BE2C (cell line): ENCODE results near the gene SHOC2.

Source experiments
- DNase-seq: peaks from one replicate; pipeline ENCODE4 v3.0.0-alpha.2; 2020
- H3K27me3 ChIP-seq: fragments of 250-450 bp; sonication (Bioruptor Pico); 2 replicates; pipeline ENCODE4 v1.5.1; 2020; ENCODE audit warnings: mild to moderate bottlenecking
- H3K36me3 ChIP-seq: fragments of 250-450 bp; sonication (Bioruptor Pico); 2 replicates; pipeline ENCODE4 v1.5.1; 2020; ENCODE audit warnings: mild to moderate bottlenecking
- H3K4me1 ChIP-seq: fragments of 250-450 bp; sonication (Bioruptor Pico); 2 replicates; pipeline ENCODE4 v1.5.1; 2020
- H3K4me3 ChIP-seq: 2 replicates; pipeline ENCODE4 v1.5.1; 2011; ENCODE audit warnings: low read depth, low read length
- H3K9me3 ChIP-seq: fragments of 250-450 bp; sonication (Bioruptor Pico); 2 replicates; pipeline ENCODE4 v1.5.1; 2020
- TF ChIP-seq, protein P1 (sequence below): IDR thresholded peaks from 2 replicates; pipeline ENCODE4 v1.5.1; 2012; ENCODE audit warnings: mild to moderate bottlenecking, low read depth, low read length

SHOC2 gene

DNA sequence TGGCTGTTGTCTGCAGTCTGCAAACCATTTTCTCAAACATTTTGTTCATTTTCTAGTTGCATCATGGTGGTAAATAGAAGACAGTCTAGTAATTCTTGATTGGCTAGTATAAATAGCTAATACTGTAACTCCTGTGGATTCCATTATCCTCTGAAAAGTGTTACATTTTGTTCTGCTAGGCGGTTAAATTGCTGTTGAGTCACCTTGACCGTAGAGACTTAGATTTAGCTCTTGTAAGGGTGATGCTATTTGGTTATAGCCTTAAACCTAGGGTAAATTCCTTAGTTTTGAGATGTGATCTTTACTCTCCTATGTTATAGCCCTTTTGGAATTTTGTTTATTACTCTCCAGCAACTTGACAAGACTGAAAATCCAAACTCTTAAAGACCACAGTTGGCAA lies 58.8 kb downstream of the SHOC2 start:
- H3K27me3 ChIP-seq = no peaks in the 10 kb centered on the region
- TF ChIP-seq, protein P1, sequence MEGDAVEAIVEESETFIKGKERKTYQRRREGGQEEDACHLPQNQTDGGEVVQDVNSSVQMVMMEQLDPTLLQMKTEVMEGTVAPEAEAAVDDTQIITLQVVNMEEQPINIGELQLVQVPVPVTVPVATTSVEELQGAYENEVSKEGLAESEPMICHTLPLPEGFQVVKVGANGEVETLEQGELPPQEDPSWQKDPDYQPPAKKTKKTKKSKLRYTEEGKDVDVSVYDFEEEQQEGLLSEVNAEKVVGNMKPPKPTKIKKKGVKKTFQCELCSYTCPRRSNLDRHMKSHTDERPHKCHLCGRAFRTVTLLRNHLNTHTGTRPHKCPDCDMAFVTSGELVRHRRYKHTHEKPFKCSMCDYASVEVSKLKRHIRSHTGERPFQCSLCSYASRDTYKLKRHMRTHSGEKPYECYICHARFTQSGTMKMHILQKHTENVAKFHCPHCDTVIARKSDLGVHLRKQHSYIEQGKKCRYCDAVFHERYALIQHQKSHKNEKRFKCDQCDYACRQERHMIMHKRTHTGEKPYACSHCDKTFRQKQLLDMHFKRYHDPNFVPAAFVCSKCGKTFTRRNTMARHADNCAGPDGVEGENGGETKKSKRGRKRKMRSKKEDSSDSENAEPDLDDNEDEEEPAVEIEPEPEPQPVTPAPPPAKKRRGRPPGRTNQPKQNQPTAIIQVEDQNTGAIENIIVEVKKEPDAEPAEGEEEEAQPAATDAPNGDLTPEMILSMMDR = no peak
- DNase-seq = no peak
- no peaks in the 10 kb centered on the region for H3K9me3 ChIP-seq
- no peak overlapping the region for H3K4me3 ChIP-seq
- H3K4me1 ChIP-seq = no peaks in the 10 kb centered on the region
- H3K36me3 ChIP-seq = no peaks in the 10 kb centered on the region

DNA sequence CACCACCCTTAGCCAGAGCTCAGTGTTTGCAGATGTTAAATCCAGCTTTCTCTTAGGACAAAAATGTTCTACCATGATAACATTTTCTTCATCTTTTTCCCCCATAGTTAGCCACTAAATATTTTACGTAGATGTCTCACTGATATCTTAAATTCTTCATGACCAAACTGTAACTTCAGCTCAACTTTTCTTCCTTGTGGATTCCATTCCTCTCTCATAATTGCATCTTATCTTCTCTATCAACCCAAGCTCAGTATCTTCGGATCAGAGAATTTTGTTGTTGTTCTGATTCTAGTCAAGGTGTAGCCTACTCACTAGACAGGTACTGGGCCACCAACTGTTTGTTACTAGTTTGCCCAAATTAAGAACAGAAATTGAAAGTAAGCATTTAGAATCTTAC lies 60.2 kb downstream of the SHOC2 start:
- no peaks in the 10 kb centered on the region for H3K36me3 ChIP-seq
- H3K4me1 ChIP-seq = no peaks in the 10 kb centered on the region
- no peak for DNase-seq
- TF ChIP-seq, protein P1 = no peak
- H3K4me3 ChIP-seq = no peak overlapping the region
- H3K27me3 ChIP-seq = no peaks in the 10 kb centered on the region
- no peaks in the 10 kb centered on the region for H3K9me3 ChIP-seq

DNA sequence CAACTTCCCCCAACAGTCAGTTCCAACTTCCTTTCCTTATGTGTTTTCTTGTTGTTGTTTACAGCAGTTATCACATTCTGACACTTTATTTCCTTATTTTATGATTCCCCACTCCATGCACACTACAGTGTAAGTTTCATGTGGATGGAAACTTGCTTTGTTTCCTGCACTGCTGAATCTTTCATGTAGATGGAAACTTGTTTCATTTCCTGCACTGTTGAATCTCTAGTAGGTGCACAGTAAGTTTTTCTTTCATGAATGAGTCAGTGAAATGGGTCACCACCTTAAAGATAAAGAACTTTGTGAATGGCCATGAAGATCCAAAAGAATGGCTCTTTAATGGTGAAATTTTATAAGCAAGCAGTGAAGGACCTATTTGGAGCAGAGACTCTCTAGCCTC lies 61.4 kb downstream of the SHOC2 start:
- H3K9me3 ChIP-seq = no peaks in the 10 kb centered on the region
- no peak overlapping the region for H3K4me3 ChIP-seq
- DNase-seq = no peak
- no peaks in the 10 kb centered on the region for H3K27me3 ChIP-seq
- no peaks in the 10 kb centered on the region for H3K36me3 ChIP-seq
- H3K4me1 ChIP-seq = no peaks in the 10 kb centered on the region
- TF ChIP-seq, protein P1 = no peak

DNA sequence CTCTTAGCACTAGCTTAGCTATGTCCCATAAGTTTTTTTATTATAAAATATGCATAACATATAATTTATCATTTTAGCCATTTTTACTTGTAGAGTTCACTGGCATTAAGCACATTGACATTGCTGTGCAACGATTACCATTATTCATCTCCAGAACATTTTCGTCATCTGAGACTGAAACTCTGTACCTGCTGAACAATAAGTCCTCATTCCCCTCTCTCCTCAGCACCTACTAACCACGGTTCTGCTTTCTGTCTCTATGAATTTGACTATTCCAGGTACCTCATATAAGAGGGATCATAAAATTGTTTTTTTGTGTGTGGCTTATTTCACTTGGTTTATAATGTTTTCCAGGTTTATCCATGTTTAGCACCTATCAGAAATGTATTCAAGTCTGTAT lies 64.1 kb downstream of the SHOC2 start:
- no peak for DNase-seq
- H3K4me1 ChIP-seq = no peaks in the 10 kb centered on the region
- no peaks in the 10 kb centered on the region for H3K27me3 ChIP-seq
- TF ChIP-seq, protein P1 = no peak
- no peak overlapping the region for H3K4me3 ChIP-seq
- H3K36me3 ChIP-seq = no peaks in the 10 kb centered on the region
- no peaks in the 10 kb centered on the region for H3K9me3 ChIP-seq

DNA sequence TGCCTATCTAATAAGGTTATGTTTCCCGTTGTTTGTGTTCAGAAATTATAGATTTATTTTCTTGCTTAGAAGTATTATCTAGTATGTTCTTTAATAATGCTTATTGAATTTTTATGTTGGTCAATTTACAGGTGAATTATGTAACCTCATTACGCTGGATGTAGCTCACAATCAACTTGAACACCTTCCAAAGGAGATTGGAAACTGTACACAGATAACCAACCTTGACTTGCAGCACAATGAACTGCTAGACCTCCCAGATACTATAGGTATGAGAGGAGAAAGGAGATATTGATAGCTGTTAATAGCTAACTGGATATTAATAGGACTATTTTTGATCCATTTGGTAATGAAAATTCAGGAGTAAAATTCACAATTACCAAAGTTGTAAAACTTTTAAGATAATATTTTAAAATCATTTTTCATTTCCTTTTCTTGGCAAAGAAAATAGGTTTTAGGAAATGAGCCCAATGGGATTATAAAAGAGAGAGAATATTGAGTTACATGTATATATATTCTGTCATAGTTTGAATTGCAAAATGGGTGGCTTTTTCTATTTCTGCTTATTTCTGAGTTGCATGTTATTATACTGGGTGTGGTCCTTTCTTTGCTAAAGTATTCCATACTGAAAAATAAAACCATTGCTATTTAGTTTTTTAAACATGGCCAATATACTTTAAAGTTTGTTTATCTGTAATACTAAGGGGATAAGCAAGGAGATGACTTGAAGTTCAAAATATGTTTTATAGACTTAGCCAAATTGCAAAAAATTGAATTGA lies 66.3 kb downstream of the SHOC2 start:
- Histone ChIP-seq H3K4me1 (no peaks in the 10 kb centered on the region), H3K36me3 (no peaks in the 10 kb centered on the region), H3K4me3 (no peak overlapping the region), H3K9me3 (no peaks in the 10 kb centered on the region), H3K27me3 (no peaks in the 10 kb centered on the region)
- no peak for DNase-seq
- TF ChIP-seq, protein P1 = no peak

DNA sequence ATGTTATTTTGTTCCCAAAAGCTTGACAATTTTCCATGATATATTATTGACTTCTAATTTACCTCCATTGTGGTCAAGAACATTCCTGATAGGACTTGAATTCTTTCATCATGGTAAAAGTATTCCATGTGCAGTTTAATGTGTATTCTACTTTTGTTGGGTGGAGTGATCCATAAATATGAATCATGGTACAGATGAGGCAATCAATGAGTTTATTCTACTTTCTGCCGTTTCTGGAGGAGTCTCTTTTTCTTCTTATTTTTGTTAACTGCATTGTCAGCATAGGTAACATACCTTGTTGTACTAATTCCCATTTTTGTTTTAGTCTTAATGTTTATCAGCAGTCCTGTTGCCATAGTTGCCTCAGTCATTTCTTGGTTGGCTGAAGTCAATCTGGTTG lies 69.6 kb downstream of the SHOC2 start:
- Histone ChIP-seq H3K9me3 (no peaks in the 10 kb centered on the region), H3K36me3 (no peaks in the 10 kb centered on the region), H3K27me3 (no peaks in the 10 kb centered on the region), H3K4me1 (no peaks in the 10 kb centered on the region), H3K4me3 (no peak overlapping the region)
- TF ChIP-seq, protein P1 = no peak
- no peak for DNase-seq
